Posterior vena cava (tissue), 2 donors: ENCODE measurements around the gene ACLY. TPM values are rescaled to one million over a fixed set of nuclear protein-coding genes. Genes with fewer than 3 reads are reported as not detected.

ENCODE experiments used
- DNase-seq: peaks from one replicate; pipeline ENCODE4 v3.0.0-alpha.2; 2020; ENCODE audit warnings: low spot score
- intact Hi-C, 2 donors: fragments of 100-400 bp; cut with DNase I; formaldehyde crosslinking; loops; one replicate each; pipeline versions ENCODE4 v1.14.1 to v1.14.2; 2022 to 2023
- long read RNA-seq, 2 donors: library from polyadenylated mRNA; unstranded; transcript quantifications; one replicate each; pipeline ENCODE4 v2.0.0, GENCODE V29; 2020 to 2021
- total RNA-seq, 2 donors: library from RNA; stranded (reverse); fragmentation: NEBNext Ultra II Directional; extraction: Animal tissue kit (Norgen Biotek cat#: 25700); gene quantifications; one replicate each; pipeline ENCODE4 v1.2.1, GENCODE V29; 2021
- donor health status: DM: yes; HTN: yes; CAD: no.
- donor health status: DM: yes; HTN: yes; CAD: no.

ACLY gene
- 100 to 1,000 TPM in 1 of 2 donors, 10 to 100 TPM in 1; 97.5 to 101 TPM for total RNA-seq
- long read RNA-seq, donor 1, full-length matches to known transcripts: 10 of 36 reads
- long read RNA-seq, donor 1, partial matches to known transcripts: 22 of 36 reads
- long read RNA-seq, donor 1, other reads (novel, unspliced or antisense): 4 of 36 reads
- long read RNA-seq, donor 2, full-length matches to known transcripts: 6 of 46 reads
- long read RNA-seq, donor 2, partial matches to known transcripts: 34 of 46 reads
- long read RNA-seq, donor 2, other reads (novel, unspliced or antisense): 6 of 46 reads

DNA sequence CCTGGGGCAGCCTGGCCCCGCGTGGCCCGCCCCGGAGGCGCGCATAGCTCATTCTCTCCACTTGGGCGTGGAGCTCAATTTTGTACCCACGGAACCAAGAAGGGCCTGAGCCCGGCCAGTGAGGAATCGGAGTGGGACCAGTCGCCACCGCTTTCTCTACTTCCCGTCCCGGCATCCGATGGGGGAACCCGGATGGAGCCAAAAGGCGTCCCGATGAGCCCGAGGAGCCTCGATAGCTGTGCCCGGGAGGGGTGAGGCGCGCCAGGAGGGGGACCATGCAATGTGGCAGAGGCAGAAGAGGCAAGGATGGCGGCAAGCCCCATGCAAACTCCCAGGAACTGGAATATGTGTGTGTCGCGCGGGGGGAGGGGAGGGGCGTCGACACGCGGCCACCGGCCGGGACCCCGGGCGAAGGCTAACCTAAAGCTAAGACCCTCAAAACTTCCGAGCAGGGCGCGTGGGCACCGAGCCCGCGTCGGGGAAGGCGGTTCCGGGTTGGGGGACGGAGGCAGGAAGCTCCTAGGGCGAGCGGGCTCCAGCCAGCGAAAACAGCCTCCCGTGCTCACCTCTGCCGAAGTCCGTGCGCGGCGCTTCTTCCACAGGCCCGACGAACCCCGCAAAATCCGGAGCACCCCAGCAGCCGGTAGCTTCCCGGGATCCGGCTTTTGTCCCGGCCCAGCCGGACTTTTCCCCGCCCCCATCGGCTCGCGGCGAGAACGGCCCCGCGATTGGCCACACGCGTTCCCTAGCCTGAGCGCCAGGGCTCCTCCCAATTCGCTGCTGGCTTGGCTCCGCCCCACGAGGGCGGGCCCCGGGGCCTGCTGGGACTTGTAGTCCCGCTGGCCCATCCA lies at the start of gene ACLY:
TSS of gene ACLY (minus strand) at position 638 of the 851 bp plus-strand sequence. CDS start 5,078 bp downstream, outside the sequence.
- intact Hi-C loops: no loop called here

DNA sequence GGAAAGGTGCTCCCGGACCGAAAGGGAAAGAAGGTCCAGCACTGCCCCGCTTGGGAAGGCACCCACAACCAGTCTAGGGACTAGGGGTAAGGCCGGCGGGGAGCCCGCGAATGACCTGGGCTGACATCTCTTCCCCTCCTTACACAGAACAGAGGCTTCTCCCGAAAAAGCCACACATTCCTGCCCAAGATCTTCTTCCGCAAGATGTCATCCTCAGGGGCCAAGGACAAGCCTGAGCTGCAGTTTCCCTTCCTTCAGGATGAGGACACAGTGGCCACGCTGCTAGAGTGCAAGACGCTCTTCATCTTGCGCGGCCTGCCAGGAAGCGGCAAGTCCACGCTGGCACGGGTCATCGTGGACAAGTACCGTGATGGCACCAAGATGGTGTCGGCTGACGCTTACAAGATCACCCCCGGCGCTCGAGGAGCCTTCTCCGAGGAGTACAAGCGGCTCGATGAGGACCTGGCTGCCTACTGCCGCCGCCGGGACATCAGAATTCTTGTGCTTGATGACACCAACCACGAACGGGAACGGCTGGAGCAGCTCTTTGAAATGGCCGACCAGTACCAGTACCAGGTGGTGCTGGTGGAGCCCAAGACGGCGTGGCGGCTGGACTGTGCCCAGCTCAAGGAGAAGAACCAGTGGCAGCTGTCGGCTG lies 49.3 kb upstream of the ACLY start:
- no peak for DNase-seq
- intact Hi-C loops: loop anchor here in 1 of 2 donors (10.0 kb wide), 1 partner anchor 147 kb away; the partner anchor contains the start of gene DHX58

More for the DNA sequence above, at the start of gene ACLY:
- DNase-seq: peak; percentile 99

DNA sequence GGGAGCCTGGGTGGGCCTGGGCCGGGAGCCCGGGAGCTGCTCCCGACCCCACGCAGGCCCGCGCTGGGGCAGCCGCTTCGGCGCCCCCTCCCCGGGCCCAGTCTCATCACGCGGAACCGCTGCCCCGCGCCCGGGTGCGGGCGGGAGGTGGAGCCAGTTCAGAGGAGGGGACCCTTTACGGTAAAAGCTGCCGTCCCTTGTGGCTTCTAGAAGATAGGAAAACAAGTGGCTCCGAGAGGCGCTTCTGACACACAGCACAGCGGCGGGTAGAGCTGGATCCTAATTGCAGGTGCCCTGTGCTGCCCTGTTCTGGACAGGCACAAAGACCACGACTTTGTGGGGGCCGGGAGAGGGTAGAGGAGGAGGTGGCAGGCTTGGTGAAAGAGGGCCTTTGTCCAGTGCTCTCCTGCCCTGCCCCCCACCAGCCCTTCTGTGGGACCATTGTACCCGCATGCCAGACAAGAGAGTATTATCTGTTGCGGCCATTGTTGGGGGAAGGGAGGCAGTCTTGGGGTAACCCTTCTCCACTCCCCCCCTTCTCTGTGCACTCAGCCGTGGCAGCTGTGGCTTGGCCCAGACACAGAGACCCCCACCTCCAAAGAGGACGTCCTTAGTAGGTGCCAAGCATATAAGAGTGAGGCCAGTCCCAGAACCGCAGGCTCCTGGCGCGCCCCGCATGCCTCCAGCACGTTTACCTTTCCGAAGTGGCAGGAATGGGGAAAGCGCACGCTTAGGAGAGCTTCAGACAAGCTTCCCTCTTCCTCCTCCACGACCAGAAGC lies 48.6 kb upstream of the ACLY start:
- intact Hi-C loops: loop anchor here in 1 of 2 donors (10.0 kb wide), 1 partner anchor 147 kb away; the partner anchor contains the start of gene DHX58
- no peak for DNase-seq

DNA sequence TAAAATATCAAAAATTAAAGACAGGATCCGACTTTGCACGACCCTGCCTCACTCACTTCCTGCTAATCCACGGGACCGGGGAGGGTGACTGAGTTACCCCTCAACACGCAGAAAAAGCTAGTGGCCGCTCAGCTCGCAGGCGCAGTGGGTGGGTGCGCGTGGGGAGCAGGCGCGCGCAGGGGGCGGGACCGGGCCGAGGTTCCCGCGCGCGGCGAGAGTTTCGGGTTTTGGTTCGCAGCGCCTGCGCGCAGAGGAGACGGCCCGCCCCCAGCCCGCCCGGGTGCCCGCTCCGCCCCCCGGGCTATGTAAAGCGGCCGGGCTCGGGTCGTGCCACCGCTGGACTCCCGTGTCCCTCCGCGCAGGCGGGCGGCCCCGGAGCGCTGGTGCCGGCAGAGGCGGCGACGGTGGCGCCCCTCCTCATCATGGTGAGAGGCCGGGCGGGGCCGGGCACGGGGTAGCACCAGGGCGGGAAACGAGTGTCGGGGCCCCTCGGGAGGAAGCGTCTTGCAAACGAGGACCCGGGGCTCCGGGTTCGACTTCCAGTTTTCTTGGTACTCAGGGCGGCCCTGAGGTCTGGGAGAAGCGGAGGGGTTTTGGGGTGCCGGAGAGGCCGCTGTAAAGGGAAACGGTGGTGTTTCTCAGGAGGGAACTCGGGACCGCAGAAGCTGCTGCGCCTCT lies 47.9 kb upstream of the ACLY start, which contains the start of gene CNP:
TSS of gene CNP (plus strand) at position 333 of the 678 bp plus-strand sequence. CDS start at position 423, 90 bp downstream.
- intact Hi-C loops: loop anchor here in 1 of 2 donors (10.0 kb wide), 1 partner anchor 148 kb away; the partner anchor contains the start of gene DHX58
- peak; percentile 98 for DNase-seq

DNA sequence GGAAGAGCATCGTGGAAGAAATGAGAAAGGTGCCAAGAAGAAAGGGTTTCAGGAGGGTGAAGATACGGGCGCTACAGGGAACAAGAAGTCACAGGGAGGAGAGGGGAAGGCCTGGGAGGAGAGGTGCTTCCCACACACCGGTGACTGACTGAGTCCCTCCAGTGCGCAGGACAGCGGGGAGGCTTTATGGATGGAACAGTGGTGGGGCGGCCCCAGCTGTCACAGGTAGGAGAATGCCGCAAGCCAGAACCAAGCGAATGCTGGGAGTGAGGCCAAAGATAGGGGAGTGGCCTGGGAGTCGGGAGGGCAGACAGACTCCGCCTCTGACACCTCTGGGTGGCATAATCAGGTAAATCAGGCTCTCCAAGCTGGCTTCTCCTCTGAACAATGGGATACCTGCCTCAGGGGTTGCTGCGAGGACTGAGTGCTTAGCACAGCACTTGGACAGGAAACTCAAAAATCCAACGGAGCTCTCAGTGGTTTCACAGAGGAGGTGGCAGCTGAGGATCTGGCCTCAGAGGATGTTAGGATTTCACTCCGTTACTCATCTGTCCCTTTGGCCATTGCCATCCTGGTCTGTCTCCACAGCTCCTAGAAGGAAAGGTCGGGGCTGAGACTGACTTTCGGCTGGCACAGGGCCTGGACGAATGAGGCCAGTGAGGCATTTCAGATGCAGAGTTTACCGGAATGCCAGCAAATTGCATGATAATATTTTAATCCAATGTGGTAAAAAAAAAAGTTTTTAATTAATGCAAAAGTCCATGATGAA lies 47.1 kb upstream of the ACLY start:
- intact Hi-C loops: loop anchor here in 1 of 2 donors (10.0 kb wide), 1 partner anchor 149 kb away; the partner anchor contains the start of gene DHX58
- peak; percentile 84 for DNase-seq

DNA sequence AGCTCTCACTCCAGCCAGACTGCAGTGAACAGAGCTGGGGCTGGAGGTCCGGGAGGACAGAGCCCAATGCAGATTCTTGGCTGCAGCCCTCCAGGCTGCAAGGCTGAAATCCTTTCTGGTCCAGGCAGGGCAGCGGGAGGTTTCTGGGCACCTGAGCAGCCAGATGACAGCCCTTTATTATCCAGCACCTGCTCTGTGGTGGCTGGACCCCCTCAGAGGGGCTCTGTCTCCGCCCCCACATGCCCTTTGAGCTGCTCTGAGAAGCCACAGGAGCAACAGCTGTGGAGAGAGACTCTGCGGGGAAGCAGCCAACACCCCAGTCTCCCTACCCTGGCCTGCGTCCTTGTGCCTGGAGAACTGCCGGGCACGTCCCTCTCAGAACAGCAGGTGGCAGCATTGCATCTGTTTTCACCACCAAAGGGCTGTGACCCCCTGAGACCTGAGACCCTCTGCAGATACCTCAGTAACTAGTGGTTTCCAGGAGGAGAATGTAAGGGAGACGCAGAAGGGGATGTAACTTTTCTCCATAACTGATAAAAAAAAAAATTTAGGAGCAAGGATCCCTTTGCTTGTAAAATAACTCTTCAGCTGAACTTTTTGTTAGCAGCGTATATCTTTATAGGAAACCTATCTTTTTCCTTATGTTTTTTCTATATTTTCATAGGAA lies 44.1 kb upstream of the ACLY start:
- intact Hi-C loops: loop anchor here (5.0 to 10.0 kb wide), 2 partner anchors 152 to 154 kb away; partner anchors contain the start of gene DHX58 (in 1 of the 2)
- DNase-seq: peak; percentile 90

DNA sequence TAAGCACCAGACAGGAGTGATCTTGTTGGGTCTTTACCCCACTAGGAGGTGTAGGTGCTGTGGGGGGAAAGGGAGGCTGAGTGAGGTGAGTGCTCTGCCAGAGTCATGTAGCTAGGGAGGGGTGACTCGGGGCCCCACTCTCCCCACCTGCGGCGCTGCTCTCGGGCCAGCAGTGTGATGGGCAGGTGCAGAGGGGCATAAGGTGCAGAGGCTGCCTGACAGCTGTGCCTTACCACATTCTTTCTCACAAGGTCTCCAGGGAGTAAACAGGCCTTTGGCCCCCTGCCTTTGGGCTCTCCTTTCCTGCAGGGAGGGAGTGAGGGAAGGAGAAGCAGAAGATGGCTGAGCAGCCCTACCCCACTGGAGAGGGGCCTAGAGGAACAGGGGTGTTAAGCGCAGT lies 43.4 kb upstream of the ACLY start:
- intact Hi-C loops: loop anchor here (5.0 to 10.0 kb wide), 2 partner anchors 153 to 155 kb away; partner anchors contain the start of gene DHX58 (in 1 of the 2)
- no peak for DNase-seq

DNA sequence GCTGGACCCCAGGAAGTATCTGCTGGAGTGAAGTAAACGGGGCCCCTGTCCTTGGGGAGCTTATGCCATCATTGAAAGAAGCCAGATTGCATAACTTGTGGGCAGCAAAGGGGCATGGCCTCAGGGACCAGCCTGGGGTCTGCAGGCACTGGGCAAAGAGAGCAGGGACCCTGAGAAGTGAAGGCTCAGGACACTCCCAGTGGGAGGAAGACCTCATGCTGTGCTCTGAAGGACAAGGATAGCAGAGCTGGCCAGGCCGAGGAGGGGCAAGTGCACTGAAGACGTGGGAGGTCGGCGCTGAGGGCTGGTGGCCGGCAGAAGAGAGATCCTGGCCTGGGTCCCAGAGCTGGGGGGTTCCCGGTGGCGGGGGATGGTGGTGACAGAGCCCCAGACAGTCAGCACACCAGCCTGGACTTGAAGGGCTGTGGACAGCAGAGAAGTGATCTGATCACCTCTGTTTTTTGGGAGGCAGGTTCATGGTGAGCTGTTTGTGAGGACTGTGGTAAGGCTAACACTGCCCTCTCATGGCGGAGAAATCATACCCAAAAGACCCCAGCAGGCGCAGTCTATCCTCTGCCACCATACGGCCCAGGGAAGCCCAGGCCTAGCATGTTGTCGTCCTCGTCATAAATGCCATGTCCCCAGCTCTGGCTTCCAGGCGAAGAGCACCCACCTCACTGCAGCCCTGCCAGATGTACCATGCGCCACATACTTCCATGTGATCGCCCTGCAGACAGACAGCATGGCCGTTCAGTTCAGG lies 40.8 kb upstream of the ACLY start:
- intact Hi-C loops: loop anchor here (5.0 to 10.0 kb wide), 2 partner anchors 155 to 158 kb away; partner anchors contain the start of gene DHX58 (in 1 of the 2)
- DNase-seq: no peak

DNA sequence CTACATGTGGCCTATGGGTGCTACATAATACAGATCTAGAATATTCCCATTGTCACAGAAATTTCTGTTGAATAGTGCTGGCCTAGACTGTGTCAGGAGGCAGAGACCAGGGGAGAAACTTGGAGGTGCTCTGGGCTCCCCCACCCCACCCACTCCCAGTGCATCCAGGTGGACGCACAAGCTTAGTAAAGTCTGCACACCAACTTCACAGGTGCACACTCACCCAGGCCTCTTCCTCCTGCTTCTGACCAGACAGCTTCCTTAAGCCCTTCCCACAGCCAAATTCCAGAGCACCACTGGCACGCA lies 40.2 kb upstream of the ACLY start:
- DNase-seq: no peak
- intact Hi-C loops: no loop called here

DNA sequence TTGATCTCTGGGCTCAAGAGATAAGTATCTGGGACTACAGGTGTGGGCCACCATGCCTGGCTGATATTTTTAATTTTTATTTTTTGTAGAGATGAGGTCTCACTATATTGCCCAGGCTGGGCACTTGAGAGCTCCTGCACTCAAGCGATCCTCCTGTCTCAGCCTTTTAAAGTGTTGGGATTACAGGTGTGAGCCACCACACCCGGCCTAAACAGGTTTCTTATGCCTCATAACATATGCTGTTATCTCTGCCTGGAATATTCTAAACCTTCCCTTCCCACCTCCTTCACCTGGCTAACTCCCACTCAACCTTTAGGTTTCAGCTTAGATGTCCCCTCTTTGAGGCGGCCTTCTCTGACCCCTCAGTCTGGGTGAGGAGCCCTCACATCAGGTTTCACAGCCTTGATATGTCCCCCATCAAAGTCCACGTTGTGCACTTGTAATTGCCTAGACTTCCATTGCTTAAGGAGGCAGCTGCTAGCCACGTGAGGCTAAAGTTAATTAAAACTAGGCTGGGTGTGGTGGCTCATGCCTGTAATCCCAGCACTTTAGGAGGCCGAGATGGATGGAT lies 39.2 kb upstream of the ACLY start:
- DNase-seq: no peak
- intact Hi-C loops: no loop called here

DNA sequence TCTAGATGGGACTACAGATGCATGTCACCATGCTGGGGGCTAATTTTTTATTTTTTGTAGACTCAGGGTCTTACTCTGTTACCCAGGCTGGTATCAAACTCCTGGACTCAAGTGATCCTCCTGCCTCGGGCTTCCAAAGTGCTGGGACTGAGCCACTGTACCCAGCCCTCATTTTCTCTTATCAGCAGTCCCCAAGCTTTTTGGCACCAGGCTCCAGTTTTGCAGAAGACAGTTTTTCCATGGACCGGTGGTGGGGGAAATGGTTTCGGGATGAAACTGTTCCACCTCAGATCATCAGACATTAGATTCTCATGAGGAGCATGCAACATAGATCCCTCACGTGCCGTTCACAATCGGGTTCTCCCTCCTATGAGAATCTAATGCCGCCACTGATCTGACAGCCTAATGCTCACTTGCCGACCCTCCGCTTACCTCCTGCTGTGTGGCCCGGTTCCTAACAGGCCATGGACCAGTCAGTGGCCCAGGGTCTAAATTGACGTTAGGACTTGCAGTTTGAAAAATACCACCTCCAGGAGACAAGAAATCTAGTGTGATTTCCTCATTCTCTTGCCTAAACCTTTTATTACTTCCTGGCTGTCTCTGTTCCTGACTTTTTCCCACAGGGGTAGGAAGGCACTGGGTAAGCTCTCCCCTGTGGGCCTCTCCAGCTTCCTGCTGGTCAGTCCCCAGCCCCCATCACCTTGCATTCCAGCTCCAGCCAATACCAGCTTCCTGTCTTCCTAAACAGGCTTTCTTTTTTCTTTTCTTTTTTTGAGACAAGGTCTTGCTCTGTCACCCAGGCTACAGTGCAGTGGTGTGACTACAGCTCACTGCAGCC lies 38.5 kb upstream of the ACLY start:
- DNase-seq: no peak
- intact Hi-C loops: no loop called here

DNA sequence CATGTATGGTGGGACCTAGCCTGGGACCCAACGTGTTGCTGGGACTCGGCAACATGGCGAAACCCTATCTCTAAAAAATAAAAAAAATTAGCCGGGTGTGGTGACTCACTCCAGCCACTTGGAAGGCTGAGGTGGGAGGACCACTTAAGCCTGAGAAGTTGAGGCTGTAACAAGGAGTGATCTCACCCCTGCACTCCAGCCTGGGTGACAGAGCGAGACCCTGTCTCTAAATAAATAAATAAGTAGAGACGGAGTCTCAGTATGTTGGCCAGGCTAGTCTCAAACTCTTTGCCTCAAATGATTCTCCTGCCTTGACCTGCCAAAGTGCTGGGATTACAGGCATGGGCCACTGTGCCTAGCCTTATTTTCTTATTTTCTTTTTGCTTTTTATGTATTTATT lies 37.8 kb upstream of the ACLY start:
- DNase-seq: no peak
- intact Hi-C loops: no loop called here

DNA sequence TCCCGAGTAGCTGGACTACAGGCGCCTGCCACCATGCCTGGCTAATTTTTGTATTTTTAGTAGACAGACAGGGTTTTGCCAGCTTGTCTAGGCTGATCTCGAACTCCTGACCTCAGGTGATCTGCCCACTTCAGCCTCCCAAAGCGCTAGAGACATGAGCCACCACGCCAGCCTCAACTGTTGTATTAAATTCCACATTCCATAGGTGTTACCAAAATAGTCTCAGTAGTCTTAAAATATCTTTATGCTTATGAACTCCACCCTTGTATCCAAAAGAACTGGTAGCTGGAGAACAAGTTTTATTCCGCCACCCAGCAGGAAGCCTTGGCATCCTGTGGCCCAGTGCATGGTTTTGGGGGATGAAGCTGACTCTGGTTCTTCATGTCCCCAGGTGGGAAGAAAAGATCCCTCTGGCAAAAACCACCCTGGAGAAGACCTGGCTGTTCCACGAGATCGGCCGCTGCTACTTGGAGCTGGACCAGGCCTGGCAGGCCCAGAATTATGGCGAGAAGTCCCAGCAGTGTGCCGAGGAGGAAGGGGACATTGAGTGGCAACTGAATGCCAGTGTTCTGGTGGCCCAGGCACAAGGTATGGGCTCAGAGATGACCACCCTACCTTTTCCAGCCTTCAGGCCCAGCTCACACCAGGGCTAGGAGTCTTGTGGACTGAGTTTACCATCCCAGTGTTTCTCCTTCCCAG lies 30.2 kb upstream of the ACLY start:
- intact Hi-C loops: no loop called here
- no peak for DNase-seq

DNA sequence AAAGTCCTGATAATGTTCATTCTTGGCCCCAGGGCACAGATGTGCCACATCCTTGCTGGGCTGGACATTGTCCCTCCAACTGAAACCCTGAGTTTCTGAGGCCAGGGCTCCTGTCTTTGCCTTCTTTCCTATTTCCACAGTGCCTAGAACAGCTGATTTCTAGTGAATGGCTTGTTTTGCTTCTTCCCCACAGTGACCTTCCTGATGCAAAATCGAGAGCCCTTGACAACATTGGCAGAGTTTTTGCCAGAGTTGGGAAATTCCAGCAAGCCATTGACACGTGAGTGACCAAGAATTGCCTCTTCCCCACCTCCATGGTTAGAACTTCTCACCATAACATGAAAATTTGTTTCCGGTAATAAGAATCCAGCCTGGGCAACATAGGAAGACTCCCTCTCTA lies 26.2 kb upstream of the ACLY start:
- intact Hi-C loops: no loop called here
- no peak for DNase-seq
